EL (cell line): ENCODE data around the gene TAF12.
"Not testable (repeated sequence)": the region's sequence is repeated elsewhere in the genome, so short reads cannot be mapped to it uniquely, and the experiment has no call there.

ENCODE experiments used
- DNase-seq: peaks from one replicate; pipeline ENCODE4 v3.0.0-alpha.2; 2016

Gene TAF12, protein sequence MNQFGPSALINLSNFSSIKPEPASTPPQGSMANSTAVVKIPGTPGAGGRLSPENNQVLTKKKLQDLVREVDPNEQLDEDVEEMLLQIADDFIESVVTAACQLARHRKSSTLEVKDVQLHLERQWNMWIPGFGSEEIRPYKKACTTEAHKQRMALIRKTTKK

DNA sequence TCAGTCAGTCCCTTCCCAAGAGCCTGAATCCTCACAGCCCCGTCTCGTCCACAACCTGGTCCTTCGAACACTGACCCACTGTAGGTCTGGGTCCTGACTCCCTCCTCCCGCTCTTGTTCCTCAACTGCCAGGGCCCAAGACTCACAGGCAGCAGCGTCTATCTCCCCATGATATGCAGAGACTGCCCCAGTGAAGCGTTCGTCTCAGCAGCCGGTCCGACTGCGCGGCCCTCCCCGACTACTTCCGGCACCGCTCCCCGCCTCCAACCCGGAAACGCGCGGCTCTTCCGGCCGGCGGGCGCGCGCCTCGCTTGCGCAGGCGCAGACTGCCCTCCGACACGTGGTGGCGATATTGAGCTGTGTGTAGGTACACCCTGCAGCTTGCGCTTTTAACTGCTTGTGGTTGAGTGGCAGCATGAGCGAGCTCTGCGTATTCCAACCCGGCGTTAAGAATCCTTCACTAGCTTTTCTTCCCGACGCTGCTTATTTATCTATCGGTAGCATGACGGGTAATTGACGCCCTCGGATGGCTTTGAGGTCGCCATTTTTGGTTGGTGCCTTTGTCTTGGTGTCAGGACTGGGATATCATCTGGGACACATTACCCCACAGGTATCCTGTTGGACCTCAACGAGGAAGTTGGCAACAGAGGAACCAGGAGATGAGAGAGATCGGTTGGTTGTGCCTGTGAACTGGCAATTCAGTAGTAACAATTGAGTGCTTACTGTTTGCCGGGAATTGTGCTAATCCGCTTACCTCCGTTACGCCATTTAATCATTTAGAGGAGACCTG is at the start of gene TAF12:
TSS of gene TAF12 (minus strand) at position 221 of the 789 bp plus-strand sequence. CDS start 20,986 bp downstream, outside the sequence.
- DNase-seq, result peak; percentile 96

DNA sequence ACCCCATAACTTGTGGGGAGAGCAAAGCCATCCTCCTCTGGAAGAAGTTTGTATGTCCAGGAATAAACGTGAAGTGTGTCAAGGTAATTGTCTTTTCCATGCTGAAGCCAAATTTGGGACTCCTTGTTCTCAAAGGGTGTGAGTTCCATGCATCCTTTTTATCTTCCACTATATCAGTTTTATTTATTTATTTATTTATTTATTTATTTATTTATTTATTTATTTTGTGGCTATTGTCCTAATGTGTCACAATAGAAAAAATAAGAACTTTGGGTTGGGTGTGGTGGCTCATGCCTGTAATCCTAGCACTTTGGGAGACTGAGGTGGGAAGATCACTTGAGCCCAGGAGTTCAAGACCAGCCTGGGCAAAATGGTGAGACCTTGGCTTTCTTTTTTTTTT is 48.8 kb upstream of the TAF12 start:
- not testable (repeated sequence) for DNase-seq

DNA sequence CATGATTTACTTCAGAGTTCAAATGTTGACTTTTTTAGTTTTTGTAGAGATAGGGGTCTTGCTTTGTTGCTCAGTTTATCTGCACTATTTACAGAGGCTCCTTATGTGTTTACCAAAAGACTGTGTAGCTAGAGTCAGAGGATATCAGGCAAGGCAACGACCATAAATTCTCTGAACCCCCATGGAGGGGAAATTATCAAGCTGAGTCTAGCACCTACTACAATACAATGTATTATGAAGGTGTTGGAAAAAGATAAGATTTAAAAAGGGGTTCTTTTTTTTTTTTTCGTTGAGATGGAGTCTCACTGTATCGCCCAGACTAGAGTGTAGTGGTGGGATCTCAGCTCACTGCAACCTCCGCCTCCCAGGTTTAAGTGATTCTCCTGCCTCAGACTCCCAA is 42.1 kb upstream of the TAF12 start:
- DNase-seq, result no peak

DNA sequence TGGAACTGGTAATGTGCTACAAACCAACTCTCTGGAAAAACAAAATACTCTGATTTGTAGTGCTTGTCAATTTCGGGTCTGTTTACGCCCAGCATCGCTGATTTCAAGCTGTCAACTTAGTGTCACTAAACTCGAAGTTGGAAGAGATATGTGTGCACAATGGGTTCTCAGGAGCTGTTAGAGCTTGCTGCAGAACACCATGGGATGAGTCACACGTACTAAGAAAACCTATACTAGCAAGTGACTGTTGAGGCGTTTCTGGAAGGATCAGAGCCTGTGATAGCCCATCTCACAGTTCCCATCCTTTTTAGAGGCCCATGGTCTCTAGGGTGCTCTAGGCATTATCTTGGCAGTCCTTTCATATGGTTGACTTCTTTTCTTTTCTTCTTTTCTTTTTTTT is 40.0 kb upstream of the TAF12 start:
- DNase-seq, result no peak

DNA sequence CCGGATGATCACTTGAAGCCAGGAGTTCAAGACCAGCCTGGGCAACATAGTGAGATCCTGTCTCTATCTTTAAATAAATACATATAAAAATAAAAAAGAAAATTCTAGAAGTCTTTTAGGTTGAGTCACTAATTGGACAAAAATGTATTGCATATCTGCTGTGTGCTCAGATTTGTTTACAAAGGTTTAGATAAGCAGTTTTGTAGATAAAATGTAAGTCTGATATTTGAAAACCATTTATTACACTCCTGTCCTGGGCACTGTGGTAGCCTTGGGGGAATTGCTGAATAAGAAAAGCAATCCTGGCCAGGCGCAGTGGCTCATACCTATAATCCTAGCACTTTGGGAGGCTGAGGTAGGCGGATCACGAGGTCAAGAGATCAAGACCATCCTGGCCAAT is 37.3 kb upstream of the TAF12 start:
- DNase-seq, result no peak

DNA sequence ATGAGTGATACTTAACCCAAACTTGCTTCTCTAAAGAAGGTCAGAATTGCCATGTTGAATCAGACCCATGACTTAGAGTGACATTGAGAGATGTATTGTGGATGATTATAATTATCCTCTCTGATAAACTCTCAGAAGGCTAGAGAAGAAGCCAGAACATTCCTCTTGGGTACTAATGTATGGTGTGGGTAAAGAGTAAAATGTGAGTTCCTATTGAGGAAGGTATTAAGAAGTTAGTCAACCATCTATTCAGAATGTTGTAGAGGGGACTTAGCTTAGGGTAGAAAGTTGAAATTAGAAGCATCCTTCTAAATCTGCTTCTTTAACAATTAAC is 33.0 kb upstream of the TAF12 start:
- no peak for DNase-seq

DNA sequence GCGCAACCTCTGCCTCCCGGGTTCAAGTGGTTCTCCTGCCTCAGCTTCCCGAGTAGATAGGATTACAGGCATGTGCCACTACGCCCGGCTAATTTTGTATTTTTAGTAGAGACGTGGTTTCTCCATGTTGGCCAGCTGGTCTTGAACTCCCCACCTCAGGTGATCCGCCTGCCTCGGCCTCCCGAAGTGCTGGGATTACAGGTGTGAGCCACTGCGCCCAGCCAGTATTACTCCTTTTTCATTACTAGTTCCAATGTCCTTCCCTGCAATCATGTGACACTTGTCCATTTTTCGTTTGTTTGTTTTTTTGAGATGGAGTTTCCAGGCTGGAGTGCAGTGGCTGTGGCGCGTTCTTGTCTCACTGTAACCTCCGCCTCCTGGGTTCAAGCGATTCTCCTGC is 30.1 kb upstream of the TAF12 start:
- not testable (repeated sequence) for DNase-seq

DNA sequence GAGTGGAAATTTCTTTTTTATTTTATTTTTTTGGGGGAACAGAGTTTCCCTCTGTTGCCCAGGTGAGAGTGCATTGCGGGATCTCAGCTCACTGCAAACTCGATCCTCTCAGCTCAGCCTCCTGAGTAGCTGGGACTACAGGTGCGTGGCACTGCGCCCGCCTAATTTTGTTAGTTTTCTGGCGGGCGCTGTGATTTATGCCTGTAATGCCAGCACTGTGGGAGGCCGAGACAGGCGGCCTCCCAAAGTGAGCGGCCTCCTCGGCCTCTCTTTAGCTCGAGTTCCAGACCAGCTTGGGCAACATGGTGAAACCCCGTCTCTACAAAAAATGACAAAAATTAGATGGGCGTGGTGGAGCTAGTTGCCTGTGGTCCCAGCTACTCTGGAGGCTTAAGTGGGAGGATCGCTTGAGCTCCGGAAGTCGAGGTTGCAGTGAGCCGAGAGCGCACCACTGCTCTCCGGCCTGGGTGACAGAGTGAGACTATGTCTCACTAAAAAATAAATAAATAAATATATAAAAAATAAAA is 28.4 kb upstream of the TAF12 start:
- DNase-seq, result no peak

DNA sequence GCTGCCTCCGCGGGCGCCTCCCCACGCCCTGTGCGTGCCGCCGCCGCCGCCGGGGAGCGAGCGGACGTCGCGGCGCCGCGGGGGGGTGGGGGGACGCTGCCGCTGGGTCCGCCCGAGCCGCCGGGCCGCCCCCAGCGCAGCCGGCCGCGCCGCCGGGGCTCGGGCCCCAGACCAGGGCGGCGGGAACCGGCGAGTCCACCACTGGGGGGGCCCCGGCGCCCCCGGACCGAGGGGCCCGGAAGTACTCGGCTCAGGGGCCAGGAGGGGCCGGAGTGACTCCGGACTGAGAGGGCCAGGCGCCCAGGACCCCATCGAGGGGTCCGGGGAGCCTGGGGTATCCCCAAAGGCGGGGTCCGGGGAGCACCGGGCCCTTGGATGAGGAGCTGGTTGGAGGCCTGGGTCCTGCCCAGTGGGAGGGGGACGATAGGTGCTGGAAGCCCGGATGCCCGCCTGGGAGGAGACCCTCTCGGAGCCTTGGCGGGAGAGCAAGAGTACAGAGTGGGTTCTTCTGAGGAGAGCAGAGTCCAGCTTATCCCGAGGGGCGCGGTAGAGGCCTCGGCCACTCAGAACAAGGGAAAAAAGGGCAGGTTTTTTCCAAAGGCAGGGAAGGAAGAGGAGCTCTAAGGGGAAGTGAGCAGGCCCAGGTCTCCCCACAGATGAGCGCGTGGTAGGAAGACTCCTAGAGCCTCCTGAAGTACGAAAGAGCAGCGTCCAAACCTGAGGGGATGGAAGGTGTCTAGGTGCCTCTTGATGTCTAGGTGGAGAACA is 26.3 kb upstream of the TAF12 start:
- DNase-seq, result peak; percentile 46

DNA sequence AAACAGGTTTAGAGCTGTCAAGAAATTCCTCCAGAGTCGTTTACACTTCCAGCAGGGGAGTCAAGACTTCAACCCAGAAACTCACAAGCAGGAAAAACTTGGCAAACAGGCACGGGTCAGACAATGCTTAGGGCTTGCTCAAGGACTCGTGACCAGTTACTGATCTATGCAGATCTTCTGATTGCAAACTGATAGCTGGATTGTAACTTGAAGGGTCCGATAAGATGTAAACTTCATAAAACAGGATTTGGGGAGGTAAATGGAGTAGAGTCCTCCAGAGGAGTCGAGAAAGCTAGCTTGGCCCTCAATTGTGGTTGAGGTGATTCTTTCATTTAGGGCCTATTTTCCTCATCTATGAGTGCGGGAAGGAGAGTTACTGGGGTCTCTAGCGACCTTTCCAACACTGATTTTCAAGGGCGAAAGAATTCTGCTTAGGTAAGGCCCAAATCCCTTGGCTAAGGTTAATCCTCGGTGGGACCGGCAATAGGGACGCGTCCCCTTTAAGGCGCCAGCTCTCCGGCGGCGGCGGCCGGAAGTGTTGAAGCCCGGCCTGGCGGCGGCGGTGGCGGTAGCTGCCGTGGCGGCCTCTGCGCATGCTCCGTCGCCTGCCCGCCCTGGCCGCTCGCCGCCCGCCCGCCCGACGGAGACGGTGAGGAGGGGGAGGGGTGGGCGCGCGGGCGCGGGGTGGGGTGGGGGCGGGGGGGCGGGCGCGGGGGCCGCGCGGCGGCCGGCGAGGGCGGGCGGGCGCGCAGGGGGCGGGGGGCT is 25.5 kb upstream of the TAF12 start, which contains the start of gene GMEB1:
TSS of gene GMEB1 (plus strand) at position 594 of the 765 bp plus-strand sequence. CDS start 14,829 bp downstream, outside the sequence.
- peak; percentile 87 for DNase-seq

DNA sequence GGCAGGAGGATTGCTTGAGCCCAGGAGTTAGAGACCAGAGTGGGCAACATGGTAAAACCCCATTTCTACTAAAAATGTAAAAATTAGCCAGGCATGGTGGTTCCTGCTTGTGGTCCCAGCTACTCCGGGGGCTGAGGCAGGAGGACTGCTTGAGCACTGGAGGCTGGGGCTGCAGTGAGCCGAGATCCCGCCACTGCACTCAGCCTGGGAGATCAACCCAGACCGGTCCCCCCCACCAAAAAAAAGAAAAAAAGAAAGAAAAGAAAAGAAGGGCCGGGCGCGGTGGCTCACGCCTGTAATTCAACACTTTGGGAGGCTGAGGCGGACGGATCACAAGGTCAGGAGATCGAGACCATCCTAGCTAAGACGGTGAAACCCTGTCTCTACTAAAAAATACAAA is 23.9 kb upstream of the TAF12 start:
- DNase-seq, result no peak

DNA sequence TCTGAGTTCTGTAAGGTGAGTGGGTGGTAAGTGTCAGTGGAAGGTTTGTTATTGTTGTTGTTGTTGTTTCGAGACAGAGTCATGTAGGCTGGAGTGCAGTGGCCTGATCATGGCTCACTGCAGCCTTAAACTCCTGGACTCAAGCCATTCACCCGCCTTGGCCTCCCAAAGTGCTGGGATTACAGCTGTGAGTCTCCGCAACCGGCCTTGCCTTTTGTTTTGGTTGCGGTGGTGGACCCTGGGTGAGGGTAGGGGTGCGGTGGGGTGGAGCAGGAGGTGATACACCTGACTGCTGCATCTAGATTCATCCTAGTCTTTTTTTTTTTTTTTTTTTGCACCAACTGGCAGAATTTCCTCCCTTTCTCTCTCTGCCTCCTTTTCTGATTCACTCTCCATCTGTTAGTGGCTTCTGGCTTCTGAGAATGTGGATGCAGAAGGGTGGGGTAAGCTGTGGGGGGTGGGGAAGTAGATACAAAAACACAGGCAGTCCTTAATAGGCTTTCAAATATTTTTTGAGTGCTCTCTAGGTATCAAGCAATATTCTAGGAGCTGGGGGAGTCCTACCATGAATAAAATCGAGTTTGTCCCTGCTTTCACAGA is 21.1 kb upstream of the TAF12 start:
- no peak for DNase-seq

DNA sequence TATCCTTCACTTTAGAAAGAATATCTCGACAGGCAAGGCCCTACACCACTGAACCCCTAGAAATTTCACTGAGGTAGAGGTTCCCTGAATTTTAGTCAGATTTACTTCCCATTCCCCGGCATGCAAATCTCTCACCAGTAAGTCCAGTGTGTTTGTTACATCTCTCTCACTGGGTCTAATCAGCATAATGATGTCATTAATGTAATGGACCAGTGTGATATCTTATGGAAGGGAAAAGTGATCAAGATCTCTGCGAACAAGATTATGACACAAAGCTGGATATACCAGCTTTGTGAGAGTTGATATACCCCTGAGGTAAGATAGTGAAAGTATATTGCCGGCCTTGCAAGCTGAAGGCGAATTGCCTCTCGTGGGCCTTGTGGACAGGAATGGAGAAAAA is 13.5 kb upstream of the TAF12 start:
- no peak for DNase-seq

DNA sequence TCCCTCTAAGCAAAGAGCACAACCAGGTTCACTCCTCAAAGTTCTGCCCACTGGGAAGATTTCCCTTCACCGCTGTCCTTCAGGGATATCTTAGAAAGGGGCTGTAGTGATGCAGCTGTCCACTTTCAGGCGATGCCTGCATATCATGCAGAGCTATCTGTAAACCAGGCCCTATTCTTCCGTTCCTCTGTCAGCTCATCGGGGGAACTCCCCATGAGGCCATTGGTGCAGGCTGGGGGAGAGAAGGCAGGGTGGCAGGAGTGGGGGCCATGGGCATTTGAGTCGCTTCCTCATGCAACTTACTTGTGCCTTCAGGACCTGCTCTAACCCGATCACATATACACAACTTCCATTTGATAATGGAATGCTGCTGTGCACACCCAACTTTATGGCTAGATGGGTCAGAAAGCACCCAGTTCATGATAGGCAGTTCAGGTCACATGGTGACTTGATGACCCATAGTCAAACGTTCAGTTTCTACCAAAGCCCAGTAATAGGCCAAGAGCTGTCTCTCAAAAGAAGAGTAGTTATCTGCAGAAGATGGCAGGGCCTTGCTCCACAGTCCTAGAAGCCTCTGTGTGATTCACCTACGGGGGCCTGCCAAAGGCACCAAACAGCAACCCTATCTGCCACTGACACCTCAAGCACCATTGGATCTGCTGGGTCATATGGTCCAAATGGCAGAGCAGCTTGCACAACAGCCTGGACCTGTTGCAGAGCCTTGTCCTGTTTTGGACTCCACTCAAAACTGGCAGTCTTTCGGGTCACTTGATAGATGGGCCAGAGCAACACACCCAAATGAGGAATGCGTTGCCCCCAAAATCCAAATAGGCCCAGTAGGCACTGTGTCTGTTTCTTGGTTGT is 12.8 kb upstream of the TAF12 start:
- DNase-seq, result not testable (repeated sequence)

DNA sequence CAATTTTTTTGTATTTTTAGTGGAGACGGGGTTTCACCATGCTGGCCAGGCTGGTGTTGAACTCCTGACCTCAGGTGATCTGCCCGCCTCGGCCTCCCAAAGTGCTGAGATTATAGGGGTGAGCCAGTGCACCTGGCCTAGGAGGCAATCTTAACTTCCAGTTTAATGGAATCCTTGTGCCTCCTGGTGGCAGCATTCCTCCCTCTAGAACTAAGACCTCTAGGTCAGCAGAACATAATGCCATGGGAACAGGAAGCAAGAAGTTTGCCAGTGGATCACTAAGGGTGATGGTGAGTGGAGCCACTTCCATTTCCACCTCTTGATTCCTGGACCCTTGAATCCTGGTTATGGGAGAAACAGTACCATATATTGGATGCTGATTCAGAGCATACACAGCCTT is 11.0 kb upstream of the TAF12 start:
- peak; percentile 29 for DNase-seq

DNA sequence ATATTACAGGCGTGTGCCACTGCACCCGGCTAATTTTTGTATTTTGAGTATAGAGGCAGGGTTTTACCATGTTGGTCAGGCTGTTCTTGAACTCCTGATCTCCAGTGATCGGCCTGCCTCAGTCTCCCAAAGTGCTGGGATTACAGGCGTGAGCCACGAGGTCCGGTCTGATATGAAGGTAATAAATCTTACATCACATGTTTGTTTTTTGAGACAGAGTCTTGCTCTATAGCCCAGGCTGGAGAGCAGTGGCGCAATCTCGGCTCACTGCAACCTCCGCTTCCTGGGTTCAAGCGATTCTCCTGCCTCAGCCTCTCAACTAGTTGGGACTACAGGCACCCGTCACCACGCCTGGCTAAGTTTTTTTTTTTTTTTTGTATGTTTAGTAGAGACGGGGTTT is 10.2 kb upstream of the TAF12 start:
- DNase-seq, result not testable (repeated sequence)

DNA sequence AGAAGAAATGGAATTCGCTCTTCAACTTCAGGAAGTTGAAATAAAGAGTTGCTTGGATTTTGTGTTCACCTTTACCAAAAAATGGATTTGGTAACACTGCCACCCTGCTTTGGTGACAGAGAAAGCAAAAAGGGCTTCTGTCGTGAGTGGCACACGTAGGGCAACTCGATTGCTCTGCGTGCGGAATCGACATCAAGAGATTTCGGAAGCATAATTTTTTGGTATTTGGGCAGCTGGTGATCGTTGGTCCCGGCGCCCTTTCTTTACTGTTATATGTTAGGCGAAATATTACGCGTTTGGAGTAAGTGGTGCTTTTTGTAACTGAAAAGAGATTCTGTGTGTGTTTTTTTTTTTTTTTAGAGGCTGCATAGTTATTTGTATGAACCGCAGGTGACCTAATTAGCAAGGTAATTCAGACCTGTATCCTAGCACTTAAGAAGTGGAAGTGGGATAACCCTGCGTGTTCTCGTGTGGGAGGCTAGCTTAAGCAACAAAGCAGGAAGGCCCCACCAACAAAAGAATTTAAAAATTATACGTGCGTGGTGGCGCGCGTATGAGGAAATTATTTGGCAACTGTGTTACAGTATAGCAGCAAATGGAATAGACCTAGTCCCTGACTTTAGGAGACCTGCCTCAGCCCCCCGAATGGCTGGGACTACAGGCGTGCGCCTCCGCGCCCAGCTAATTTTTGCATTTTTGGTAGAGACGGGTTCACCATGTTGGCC is 5.8 kb upstream of the TAF12 start, which contains the start of gene RNU11:
TSS of gene RNU11 (plus strand) at position 127 of the 725 bp plus-strand sequence.
- peak; percentile 99 for DNase-seq

DNA sequence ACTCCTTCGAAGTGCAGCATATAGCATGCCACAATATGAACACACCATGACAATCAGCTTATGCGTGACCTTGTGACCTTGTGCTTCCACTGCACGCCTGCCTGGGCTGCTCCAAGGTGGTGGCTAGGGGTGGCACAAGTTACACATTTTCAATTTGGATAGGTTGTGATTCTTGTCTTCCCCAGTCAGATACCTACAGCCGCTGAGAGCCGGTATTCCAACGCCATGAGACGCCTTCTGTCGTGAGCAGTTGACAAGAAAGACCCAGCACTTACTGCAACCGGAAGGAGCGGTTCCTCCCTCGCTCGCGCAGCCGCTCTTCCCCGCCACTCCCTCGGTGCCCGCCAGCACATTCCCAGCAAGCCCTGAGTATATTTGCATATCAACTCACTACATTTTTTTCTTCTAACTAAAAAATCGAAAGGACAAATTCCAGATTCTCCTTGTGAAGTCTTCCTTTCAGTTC is 5.2 kb upstream of the TAF12 start:
- peak; percentile 92 for DNase-seq

DNA sequence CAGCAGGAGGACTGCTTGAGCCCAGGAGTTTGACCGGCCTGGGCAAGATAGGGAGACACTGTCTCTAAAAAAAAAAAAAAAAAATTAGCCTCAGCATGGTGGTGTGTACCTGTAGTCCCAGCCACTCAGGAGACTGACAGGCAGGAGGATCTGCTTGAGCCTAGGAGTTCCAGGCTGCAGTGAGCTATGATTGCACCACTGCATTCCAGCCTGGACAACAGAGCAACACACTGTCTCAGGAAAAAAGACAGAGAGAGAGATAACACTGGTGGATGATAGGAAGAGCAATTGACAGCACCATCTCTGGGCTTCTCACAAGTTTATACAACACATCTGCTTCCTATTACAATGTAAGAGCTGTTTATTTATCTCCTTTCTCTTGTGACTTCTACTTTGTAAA is 3.2 kb upstream of the TAF12 start:
- DNase-seq, result peak; percentile 22

DNA sequence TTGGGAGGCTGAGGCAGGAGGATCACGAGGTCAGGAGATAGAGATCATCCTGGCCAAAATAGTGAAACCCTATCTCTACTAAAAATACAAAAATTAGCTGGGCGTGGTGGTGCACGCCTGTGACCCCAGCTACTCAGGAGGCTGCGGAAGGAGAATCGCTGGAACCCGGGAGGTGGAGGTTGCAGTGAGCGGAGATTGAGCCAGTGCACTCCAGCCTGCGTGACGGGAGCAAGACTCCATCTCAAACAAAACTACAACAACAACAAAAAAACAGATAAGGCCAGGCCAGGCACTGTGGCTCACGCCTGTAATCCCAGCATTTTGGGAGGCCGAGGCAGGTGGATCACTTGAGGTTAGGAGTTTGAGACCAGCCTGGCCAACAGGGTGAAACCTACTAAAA is 2.5 kb upstream of the TAF12 start:
- DNase-seq, result not testable (repeated sequence)
